ENCODE measurements around the gene C3orf85. TPM values are rescaled to one million over a fixed set of nuclear protein-coding genes. Genes with fewer than 3 reads are reported as not detected.

C3orf85 gene
- total RNA-seq, 1 experiment from 2014 or later = not detected

- H3K27ac Mint-ChIP-seq (ENCODE audit: low read depth, unreplicated experiment) = no peak overlapping the region
- ChIA-PET CTCF (no interaction called here), POLR2A (no interaction called here)
- BruUV-seq (replicated peaks) = no TSS peak
- no peaks in the 10 kb centered on the region for H3K27me3 Mint-ChIP-seq (ENCODE audit: insufficient read depth, unreplicated experiment)
- intact Hi-C loops (cut with micrococcal nuclease) = no loop called here
- H3K9me3 Mint-ChIP-seq (ENCODE audit: unreplicated experiment) = no peaks in the 10 kb centered on the region
- no peak overlapping the region for H3K4me3 Mint-ChIP-seq (ENCODE audit: unreplicated experiment)
- H3K4me1 Mint-ChIP-seq (ENCODE audit: insufficient read depth, unreplicated experiment) = no peaks in the 10 kb centered on the region
- DNase-seq (ENCODE audit: unreplicated experiment) = no peak
- no peaks in the 10 kb centered on the region for H3K36me3 Mint-ChIP-seq (ENCODE audit: insufficient read depth, unreplicated experiment)
- TF ChIP-seq CTCF (IDR thresholded peaks at IDR 0.05; ENCODE audit: unreplicated experiment) = no peak
Measured at GRCh38 chr3:109171479-109171878, 35.0 kb downstream of the C3orf85 start.

- no peaks in the 10 kb centered on the region for H3K4me1 Mint-ChIP-seq (ENCODE audit: insufficient read depth, unreplicated experiment)
- POLR2A ChIA-PET = interaction anchor here (0.9 kb wide), 1 partner anchor 13 kb away, joined by 4 read pairs; no protein-coding TSS in a partner anchor
- DNase-seq (ENCODE audit: unreplicated experiment) = no peak
- no peaks in the 10 kb centered on the region for H3K9me3 Mint-ChIP-seq (ENCODE audit: unreplicated experiment)
- H3K4me3 Mint-ChIP-seq (ENCODE audit: unreplicated experiment) = no peak overlapping the region
- CTCF ChIA-PET = interaction anchor here (0.7 kb wide), 1 partner anchor 93 kb away, joined by 3 read pairs; no protein-coding TSS in a partner anchor
- H3K27me3 Mint-ChIP-seq (ENCODE audit: insufficient read depth, unreplicated experiment) = no peaks in the 10 kb centered on the region
- no TSS peak for BruUV-seq (replicated peaks)
- H3K27ac Mint-ChIP-seq (ENCODE audit: low read depth, unreplicated experiment) = no peak overlapping the region
- intact Hi-C loops (cut with micrococcal nuclease) = no loop called here
- TF ChIP-seq CTCF (IDR thresholded peaks at IDR 0.05; ENCODE audit: unreplicated experiment) = no peak
- H3K36me3 Mint-ChIP-seq (ENCODE audit: insufficient read depth, unreplicated experiment) = no peaks in the 10 kb centered on the region
Measured at GRCh38 chr3:109175411-109175810, 38.9 kb downstream of the C3orf85 start.

GRCh38 chr3:109176726-109177125 is 40.2 kb downstream of the C3orf85 start:
- Mint-ChIP-seq H3K4me1 (ENCODE audit: insufficient read depth, unreplicated experiment) (no peaks in the 10 kb centered on the region), H3K4me3 (ENCODE audit: unreplicated experiment) (no peak overlapping the region), H3K27me3 (ENCODE audit: insufficient read depth, unreplicated experiment) (no peaks in the 10 kb centered on the region), H3K27ac (ENCODE audit: low read depth, unreplicated experiment) (no peak overlapping the region), H3K9me3 (ENCODE audit: unreplicated experiment) (peaks cover 8% of the 10 kb centered on the region), H3K36me3 (ENCODE audit: insufficient read depth, unreplicated experiment) (no peaks in the 10 kb centered on the region)
- TF ChIP-seq CTCF (IDR thresholded peaks at IDR 0.05; ENCODE audit: unreplicated experiment) = no peak
- CTCF ChIA-PET = interaction anchor here (0.9 to 1.4 kb wide), 2 partner anchors 30 to 94 kb away, joined by 3 read pairs; no protein-coding TSS in a partner anchor
- POLR2A ChIA-PET = no interaction called here
- intact Hi-C loops (cut with micrococcal nuclease) = no loop called here
- no peak for DNase-seq (ENCODE audit: unreplicated experiment)
- no TSS peak for BruUV-seq (replicated peaks)

GRCh38 chr3:109177908-109178307 is 41.4 kb downstream of the C3orf85 start:
- no peak for DNase-seq (ENCODE audit: unreplicated experiment)
- H3K36me3 Mint-ChIP-seq (ENCODE audit: insufficient read depth, unreplicated experiment) = no peaks in the 10 kb centered on the region
- no peaks in the 10 kb centered on the region for H3K4me1 Mint-ChIP-seq (ENCODE audit: insufficient read depth, unreplicated experiment)
- H3K27ac Mint-ChIP-seq (ENCODE audit: low read depth, unreplicated experiment) = no peak overlapping the region
- no peak for TF ChIP-seq CTCF (IDR thresholded peaks at IDR 0.05; ENCODE audit: unreplicated experiment)
- ChIA-PET CTCF (interaction anchor here (0.9 to 1.4 kb wide), 4 partner anchors 11 to 154 kb away, joined by 3 to 5 read pairs (median 3); no protein-coding TSS in a partner anchor), POLR2A (no interaction called here)
- H3K27me3 Mint-ChIP-seq (ENCODE audit: insufficient read depth, unreplicated experiment) = no peaks in the 10 kb centered on the region
- no peak overlapping the region for H3K4me3 Mint-ChIP-seq (ENCODE audit: unreplicated experiment)
- BruUV-seq (replicated peaks) = no TSS peak
- intact Hi-C loops (cut with micrococcal nuclease) = no loop called here
- peaks cover 8% of the 10 kb centered on the region for H3K9me3 Mint-ChIP-seq (ENCODE audit: unreplicated experiment)
